ENCODE results near the gene ZEB1.
A peak's percentile ranks its signal among the peaks of the same experiment; 100 is the strongest.

Gene ZEB1

GRCh38 chr10:31318854-31319601 lies at the start of gene ZEB1:
Gene ZEB1 (plus strand): TSS chr10:31319216. CDS start chr10:31319235, 19 bp downstream.
- DNase-seq: peak; percentile 92

GRCh38 chr10:31270954-31271353 lies 48.1 kb upstream of the ZEB1 start:
- no peak for DNase-seq

GRCh38 chr10:31272841-31273240 lies 46.2 kb upstream of the ZEB1 start:
- DNase-seq: peak; percentile 48

GRCh38 chr10:31273789-31274188 lies 45.2 kb upstream of the ZEB1 start:
- DNase-seq: no peak

- DNase-seq: no peak
Measured at GRCh38 chr10:31274310-31274709, 44.7 kb upstream of the ZEB1 start.

GRCh38 chr10:31278279-31278941 lies 40.6 kb upstream of the ZEB1 start:
- DNase-seq: no peak

- DNase-seq: no peak
Measured at GRCh38 chr10:31280972-31281371, 38.0 kb upstream of the ZEB1 start.

GRCh38 chr10:31288001-31288400 lies 31.0 kb upstream of the ZEB1 start:
- peak; percentile 69 for DNase-seq

GRCh38 chr10:31288962-31289361 lies 30.1 kb upstream of the ZEB1 start:
- peak; percentile 92 for DNase-seq

GRCh38 chr10:31290386-31290785 lies 28.6 kb upstream of the ZEB1 start:
- DNase-seq: peak; percentile 32

- DNase-seq: no peak
Measured at GRCh38 chr10:31291123-31291522, 27.9 kb upstream of the ZEB1 start.

- no peak for DNase-seq
Measured at GRCh38 chr10:31294558-31294957, 24.5 kb upstream of the ZEB1 start.

GRCh38 chr10:31296754-31297153 lies 22.3 kb upstream of the ZEB1 start:
- no peak for DNase-seq

- DNase-seq: no peak
Measured at GRCh38 chr10:31299119-31299518, 19.9 kb upstream of the ZEB1 start.

GRCh38 chr10:31303212-31303611 lies 15.8 kb upstream of the ZEB1 start:
- DNase-seq: no peak

GRCh38 chr10:31304291-31304970 lies 14.6 kb upstream of the ZEB1 start:
- DNase-seq: peak; percentile 82

GRCh38 chr10:31313396-31313795 lies 5.6 kb upstream of the ZEB1 start:
- no peak for DNase-seq

- no peak for DNase-seq
Measured at GRCh38 chr10:31314256-31315150, 4.5 kb upstream of the ZEB1 start.

GRCh38 chr10:31315453-31315852 lies 3.6 kb upstream of the ZEB1 start:
- DNase-seq: peak; percentile 62

GRCh38 chr10:31317171-31317570 lies 1.8 kb upstream of the ZEB1 start:
- DNase-seq: no peak

GRCh38 chr10:31317652-31318381 lies 1.2 kb upstream of the ZEB1 start:
- DNase-seq: no peak

GRCh38 chr10:31318382-31318853 lies 598 bp upstream of the ZEB1 start:
- peak; percentile 69 for DNase-seq

Measured in fibroblast of upper back skin (primary cell).